ENCODE measurements around the gene TATDN2.
"Not testable (repeated sequence)": the region's sequence is repeated elsewhere in the genome, so short reads cannot be mapped to it uniquely, and the experiment has no call there.

Gene TATDN2

DNA sequence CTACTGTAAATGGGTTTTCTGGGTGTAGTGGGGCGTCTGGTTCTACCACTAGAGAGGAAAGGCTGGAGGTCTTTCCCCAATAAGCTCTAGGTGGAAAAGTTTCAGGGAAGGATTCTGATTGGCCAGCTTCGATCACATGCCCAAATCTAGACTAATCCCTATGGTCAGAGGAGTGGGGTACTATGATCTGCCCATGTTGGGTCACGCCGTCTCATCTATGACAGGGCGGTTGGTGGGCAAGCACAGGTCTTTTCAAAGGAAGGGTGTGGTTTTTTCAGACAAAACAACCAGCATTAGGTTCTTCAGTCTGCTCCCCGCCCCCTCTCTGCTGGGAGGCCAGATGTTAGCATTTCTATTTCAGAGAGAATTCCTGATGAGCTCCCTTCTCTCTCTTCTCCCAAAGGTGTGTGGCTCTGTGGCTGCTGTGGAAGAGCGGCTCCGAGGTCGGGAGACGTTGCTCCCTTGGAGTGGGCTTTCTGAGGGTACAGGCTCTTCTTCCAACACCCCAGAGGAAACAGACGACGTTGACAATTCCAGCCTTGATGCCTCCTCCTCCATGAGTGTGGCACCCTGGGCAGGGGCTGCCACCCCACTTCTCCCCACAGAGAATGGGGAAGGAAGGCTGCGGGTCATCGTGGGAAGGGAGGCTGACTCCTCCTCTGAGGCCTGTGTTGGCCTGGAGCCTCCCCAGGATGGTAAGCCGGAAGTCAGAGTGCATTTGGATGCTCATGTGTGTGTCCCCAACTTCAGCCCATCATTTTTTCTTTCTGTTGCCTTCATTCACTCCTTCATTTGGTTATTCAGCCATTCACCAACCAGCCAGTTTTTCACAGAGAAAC lies 9.7 kb upstream of the TATDN2 start:
- DNase-seq (ENCODE audit: low spot score): no peak

DNA sequence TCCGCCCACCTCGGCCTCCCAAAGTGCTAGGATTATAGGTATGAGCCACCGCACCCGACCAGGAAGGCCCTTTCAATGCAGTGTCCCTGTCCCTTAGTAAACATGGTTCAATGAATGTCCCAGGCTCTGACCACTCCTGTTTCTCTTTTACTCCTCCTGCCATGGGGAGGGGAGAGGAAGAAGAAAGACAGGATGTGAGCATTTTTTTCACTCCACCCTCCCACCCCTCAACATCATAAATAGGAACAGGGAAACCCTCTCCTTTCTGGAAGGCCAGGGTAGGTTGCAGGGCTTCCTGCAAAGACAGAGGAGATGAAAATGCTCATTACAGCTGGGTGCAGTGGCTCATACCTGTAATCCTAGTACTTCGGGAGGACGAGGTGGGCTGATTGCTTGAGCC lies 7.5 kb upstream of the TATDN2 start:
- no peak for DNase-seq (ENCODE audit: low spot score)

DNA sequence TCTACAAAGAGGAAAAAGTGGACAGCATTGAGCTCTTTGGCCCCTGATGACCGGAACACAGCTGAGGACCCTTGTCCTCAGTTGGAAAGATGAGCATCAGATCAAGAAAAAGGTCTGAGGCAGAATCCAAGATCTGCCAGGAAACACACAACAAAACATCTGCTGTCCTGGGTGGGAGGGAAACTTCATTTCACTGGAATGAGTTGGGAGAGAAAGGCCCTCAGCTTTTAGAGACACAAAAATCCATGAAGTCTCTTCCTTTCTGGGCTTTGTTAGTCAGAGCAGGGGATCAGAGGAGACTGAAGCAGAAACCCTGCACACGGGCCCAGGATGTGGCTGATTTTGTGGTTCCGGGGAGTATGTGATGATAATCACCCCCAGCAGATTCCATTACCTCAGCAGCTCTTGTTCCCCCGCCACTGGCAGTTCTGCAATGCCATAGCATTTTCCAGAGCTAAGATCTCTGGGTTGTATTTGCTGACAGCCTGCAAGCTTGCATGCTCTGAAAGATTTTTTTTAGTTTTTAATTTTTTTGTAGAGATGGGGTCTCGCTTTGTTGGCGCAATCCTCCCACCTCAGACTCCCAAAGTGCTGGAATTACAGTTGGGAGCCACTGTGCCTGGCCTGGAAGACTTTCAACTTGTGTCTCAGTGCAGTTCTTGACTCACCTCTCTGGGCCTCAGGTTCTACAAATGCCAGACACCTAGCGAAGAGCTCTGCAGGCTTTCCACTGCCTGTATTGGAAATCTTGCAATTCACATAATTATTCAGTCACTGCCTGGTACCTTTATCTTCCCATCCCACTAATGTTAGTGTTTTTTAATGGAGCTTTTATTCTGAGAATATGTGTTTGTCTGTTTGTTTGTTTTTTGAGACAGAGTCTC lies 5.8 kb upstream of the TATDN2 start:
- DNase-seq (ENCODE audit: low spot score): peak; percentile 76

DNA sequence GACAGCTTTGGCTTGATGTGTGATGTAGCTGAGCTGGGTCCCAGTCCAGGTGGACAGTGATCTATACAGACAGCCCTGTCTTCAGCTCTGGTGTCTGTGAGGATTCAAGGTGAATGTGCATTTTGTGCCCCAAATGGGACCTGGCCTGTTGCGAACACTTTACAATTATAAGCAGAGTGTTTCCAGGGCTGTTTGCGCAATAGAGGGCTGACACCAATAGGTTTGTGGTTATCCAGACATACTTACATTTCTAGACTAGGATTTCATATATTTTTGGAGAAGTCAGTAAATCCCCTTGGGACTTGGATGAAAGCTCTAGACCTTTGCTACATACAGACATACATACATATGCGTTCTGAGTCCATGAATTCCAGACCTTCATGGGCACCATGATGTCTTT lies 4.2 kb upstream of the TATDN2 start:
- no peak for DNase-seq (ENCODE audit: low spot score)

DNA sequence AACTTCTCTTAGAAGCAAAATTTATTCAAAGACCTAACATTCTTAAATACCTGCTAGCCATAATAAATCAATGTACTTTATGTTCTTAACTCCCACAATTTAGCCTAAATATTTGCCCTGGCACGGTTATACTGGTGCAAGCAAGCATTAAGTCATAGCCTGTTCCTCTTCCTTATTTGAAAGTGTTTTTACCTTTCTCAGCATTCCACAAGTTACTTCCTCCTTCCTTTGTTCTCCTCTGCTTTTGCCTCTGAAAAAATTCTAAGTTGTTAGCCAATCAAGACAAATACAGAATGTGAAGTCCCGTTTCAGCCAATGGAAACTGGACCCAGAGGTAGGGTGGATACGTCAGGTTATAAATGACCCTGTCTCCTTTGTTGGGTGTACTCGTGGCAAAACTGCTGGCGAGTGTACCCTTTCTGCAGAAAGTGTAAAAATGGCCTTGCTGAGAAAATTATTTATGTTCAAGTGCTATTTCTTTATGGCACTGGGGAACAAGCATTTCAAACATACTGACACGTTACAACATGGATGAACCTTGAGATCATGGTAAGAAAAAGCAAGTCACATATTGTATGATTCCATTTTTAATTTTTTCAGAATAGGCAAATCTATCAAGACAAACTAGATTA lies 3.1 kb upstream of the TATDN2 start:
- no peak for DNase-seq (ENCODE audit: low spot score)

DNA sequence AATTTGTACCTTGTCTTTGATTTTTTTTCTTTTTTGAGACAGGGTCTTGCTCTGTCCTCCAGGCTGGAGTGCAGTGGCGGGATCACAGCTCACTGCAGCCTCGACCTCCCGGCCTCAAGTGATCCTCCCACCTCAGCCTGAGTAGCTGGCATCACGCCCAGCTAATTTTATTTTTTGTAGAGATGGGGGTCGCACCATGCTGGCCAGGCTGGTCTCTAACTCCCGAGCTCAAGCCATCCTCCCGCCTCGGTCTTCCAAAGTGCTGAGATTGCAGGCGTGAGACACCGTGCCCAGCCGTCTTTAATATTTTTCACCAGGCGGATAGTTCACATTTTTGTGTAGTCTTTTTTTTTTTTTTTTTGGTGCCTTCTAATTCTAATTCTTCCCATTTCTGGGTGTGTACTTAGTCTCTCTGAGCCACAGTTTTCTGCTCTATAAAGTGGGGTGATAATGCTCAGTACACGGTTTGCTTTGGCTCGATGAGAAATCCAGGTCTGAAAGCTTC lies 528 bp upstream of the TATDN2 start:
- no peak for DNase-seq (ENCODE audit: low spot score)

DNA sequence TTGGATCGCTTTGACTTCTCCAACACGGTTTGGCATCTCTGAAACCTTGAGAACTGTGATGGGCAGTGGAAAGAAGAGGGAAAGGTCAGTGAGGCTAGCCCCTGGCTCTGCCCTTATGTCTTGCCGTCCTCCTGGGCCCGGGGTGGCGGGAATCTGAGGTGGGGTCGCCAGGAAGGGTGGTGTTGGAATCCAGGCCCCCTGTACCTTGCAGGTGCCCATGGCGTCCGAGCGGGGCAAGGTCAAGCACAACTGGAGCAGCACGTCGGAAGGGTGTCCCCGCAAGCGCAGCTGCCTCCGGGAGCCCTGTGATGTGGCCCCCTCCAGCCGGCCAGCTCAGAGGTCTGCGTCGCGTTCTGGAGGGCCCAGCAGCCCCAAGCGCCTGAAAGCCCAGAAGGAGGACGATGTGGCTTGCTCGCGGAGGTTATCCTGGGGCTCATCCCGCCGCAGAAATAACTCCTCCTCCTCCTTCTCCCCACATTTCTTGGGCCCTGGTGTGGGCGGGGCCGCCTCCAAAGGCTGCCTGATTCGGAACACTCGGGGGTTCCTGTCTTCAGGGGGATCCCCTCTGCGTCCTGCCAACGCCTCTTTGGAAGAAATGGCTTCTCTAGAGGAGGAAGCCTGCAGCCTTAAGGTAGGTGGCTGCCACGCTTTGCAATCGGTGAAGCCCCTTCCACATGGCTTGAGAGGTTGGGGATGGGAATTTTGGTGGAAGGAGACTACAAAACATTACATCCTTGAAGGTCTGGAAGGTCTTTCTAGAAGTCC lies 907 bp downstream of the TATDN2 start:
- peak; percentile 6 for DNase-seq (ENCODE audit: low spot score)

DNA sequence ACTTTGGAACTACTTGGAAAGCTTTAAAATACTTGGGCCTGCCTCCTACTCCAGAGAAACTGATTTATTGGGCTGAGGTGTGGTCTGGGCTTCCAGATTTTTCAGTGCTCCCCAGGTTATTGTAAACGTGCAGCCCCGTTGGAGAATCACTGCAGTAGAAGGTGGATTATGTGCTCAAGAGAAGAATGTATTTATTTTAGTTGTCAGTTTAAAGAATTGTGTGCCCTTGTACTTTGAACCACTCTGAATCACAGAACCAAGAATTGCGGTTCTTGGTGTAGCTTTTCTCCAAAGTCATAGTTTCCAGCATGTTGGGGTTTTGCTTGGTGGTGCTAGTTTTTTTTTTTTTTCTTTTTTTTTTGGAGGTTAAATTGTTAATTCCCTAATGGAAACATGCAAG lies 1.6 kb downstream of the TATDN2 start:
- no peak for DNase-seq (ENCODE audit: low spot score)

DNA sequence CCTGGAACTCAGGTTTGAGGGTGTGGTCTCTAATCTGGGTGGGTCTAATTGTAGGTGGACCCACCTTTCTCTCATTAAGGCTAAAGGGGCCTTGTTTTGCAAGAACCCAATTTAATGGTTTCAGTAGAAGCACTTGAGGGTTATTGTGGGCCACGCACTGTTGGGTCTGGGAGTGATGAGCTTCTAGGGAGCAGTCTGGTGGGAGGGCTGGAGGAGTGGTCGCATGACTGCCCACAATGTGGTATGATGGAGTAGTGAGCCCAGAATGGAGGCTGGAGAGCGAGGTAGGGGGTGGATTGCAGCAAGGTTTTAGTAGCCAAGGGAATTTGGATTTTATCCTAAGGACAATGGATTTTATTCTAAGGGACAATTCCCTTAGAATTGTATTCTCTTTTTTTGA lies 2.7 kb downstream of the TATDN2 start:
- no peak for DNase-seq (ENCODE audit: low spot score)

DNA sequence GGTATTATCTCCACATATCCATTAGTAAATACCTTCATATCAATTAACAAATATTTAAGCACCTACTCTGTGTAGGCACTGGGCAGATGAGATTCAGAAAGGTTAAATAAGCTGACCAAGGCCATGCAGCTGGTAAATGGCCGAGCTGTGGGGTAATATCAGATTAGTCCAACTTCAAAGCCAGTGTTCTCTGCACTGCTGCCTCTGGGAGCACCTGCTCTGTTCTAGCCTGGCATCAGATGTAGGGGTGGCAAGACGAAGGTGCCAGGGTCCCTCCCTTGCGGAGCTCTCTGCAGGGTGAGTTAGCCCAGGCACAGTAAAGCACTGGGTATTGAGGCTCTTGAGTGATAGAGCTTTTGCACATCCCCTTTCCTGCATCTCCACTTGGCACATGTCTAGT lies 5.5 kb downstream of the TATDN2 start:
- no peak for DNase-seq (ENCODE audit: low spot score)

DNA sequence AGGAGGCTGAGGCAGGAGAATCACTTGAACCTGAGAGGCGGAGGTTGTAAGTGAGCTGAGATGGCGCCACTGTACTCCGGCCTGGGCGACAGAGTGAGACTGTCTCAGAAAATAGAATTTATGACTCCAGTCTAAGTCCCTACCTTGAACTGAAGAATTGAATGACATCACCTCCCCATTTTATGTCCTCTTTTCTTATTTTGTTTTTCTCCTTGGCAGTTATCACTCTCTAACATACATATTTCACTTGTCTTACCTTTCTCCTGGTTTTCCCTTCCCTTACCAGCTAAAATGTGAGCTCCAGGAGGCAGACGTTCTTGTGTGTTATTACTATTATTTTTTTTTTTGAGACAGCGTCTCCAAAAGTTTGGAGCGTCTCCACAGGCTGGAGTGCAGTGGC lies 7.6 kb downstream of the TATDN2 start:
- DNase-seq (ENCODE audit: low spot score): no peak

DNA sequence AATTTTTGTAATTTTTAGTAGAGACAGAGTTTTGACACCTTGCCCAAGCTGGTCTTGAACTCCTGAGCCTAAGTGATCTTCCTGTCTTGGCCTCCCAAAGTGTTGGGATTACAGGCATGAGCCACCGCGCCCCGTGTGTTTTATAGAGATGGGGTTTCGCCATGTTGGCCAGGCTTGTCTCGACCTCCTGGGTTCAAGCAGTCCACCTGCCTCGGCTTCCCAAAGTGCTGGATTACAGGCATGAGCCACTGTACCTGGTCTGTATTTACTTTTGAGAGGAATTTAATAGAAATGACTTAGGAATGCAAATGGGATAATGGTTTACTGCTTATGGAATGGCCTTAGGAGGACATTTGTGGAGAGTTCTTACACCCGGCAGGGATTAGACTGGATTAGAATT lies 10.8 kb downstream of the TATDN2 start:
- DNase-seq (ENCODE audit: low spot score): no peak

DNA sequence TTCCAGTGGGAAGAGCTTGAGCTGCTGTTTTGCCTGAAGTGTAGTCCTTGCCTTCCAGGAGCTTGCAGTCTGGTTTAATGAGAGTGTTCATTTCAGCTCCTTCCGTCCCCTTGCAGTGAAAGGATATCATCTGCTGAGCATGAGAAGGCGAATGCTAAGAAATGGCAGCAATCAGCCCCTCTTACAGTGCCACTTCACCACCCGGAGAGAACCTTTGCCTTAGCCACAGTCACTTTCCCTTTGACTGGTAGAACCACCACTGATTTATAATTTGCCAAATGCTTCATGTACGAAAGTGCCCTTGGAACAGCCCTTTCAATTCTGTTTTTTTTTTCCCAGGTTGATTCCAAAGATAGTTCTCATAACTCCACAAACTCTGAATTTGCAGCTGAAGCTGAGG lies 11.5 kb downstream of the TATDN2 start:
- no peak for DNase-seq (ENCODE audit: low spot score)

DNA sequence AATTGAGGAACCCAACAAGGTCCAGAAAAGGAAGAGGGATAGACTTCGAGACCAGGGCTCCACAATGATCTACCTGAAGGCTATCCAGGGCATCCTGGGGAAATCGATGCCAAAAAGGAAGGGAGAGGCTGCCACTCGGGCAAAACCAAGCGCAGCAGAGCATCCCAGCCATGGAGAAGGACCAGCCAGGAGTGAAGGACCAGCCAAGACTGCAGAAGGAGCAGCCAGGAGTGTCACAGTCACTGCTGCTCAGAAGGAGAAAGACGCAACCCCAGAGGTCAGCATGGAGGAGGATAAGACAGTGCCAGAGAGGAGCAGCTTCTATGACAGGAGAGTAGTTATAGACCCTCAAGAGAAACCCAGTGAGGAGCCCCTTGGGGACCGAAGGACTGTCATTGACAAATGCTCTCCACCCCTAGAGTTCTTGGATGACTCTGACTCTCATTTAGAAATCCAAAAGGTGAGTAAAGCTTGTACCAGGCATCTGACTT lies 12.0 kb downstream of the TATDN2 start:
- DNase-seq (ENCODE audit: low spot score): no peak

DNA sequence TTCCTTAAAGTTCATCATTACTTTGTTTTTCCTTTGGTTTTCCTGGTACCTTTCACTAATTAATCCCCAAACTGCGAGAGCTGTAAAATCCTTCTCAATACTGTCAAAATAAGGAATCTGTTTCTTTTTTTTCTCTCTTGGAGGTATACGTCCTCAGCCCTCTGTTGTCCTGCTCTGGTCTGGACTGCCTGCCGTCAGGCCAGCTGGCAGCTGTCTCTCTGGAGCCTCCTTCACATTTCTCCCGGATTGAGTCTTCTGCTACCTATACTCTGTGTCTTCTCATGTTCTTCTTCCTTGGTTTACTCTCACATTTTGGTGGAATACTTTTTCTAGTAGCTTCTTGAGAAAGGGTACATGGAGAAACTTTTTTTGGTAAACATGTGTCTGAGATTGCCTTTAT lies 13.8 kb downstream of the TATDN2 start:
- DNase-seq (ENCODE audit: low spot score): no peak

DNA sequence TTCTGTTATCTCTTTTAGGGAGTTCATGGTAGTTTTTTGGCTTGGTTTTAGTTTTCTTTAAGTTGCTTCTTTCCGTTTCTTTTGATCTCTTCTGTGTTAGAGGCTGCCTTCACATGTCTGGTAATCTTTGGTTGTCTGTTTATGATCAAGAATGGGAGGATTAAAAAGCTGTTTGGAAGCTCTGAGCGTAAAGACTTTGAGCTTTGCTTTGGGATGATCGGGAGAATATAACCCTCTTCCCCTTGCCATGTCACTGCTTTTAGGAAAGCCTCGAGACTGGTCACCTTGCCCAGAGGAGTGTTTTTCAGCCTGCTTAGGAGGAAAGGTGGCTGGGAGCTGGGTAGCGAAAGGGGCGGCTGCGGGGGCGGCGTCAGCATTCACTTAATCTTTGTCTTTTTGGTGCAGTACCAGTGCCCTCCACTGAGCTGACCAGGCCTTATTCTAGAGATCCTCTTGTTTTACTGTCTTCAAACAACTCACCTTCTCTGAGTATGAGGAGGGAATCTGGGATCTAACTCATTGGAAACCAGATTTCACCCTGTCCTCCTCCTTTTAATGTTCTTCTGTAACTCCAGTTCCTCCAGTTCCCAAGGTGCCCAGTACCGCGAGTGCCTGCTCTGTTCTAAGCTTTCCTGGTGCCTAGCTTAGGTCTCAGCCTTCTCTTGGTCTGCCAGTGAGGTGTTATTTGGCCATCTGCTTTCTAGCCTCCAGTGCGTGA lies 15.5 kb downstream of the TATDN2 start:
- DNase-seq (ENCODE audit: low spot score): peak; percentile 41

DNA sequence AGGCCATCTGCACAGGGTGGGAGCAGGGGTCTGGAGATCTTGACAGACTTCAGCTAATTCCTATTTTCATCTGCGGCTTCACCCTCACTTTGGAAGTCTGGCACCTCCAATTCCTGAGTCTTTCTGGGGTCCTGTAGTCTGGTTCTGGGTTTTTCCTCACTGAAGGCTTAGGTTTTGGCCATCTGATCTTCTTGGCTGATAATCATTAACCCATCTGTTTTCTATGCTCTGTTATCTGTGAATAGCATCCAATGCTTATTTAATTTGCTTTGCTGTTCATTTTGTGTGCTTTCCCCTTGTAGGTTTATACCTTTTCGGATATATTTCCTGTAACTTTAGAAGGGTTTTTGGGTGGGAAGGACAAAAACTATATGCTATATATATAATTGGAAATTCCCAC lies 17.6 kb downstream of the TATDN2 start:
- no peak for DNase-seq (ENCODE audit: low spot score)

DNA sequence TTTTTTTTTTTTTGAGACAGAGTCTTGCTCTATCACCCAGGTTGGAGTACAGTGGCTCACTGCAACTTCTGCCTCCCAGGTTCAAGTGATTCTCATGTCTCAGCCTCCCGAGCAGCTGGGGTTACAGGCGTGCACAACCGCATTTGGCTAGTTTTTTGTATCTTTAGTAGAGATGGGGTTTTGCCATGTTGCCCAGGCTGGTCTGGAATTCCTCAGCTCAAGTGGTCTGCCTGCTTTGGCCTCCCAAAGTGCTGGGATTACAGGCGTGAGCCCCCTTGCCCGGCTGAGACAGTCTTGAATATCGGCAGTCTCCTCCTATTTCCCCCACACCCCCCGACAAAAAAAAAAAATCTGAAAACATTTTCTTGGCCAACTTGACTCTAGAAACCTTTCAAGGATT lies 18.7 kb downstream of the TATDN2 start:
- not testable (repeated sequence) for DNase-seq (ENCODE audit: low spot score)

DNA sequence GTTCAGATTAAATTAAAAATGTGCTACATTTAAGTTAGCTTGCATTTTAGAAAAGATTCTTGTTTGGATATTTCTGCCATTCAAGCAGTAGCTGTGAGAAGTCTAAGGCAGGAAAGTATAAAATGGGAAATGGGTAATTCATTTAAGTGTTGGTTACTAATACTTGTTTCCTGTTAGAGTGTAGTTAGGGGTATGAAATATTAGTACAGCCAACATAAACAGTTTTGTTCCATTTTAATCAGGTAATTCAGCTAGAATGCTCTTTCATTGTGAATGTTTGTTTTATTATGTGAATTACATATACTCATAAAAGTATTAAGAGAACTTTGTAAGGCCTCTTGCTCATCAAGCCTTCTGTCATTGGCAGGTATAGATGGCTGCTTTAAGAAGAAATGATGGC lies 19.9 kb downstream of the TATDN2 start:
- DNase-seq (ENCODE audit: low spot score): no peak

DNA sequence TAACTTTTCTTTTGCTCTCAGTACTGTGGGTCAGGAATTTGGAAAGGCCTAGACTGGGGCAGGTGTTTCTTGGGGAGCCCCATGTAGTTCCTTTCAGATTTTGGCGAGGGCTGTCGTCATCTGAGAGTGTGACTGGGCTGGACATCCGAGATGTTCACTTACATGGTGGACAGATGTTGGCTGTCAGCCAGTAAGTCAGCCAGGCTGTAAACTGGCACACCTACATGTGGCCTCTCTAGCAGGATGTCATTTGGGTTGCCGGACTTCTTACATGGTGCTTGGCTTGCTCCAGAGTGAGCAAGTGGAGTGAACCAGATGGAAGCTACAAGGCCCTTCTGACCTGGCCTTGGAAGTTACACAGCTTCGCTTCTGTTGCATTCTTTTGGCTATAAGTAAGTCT lies 20.7 kb downstream of the TATDN2 start:
- no peak for DNase-seq (ENCODE audit: low spot score)

DNA sequence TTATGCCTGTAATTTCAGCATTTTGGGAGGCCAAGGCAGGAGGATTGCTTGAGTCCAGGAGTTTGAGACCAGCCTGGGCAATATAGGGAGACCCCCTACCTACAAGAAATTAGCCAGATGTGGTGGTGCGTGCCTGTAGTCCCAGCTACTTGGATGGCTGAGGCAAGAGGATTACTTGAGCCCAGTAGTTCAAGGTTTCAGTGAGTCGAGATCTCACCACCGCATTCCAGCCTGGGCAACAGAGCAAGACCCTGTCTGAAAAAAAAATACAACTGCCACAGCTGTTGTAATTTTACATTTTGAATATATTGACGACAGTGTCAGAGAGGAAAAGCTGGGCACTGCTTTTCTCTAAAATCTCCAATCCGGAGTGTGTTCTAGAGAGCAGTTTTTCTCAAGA lies 21.2 kb downstream of the TATDN2 start:
- no peak for DNase-seq (ENCODE audit: low spot score)

All from SW480 (cell line).